ENCODE data around the gene FCHSD2. TPM values are rescaled to one million over a fixed set of nuclear protein-coding genes. Genes with fewer than 3 reads are reported as not detected.

FCHSD2 gene
- total and polyA plus RNA-seq, 2 experiments from 2014 or later, result 9.1 to 19.8 TPM

DNA sequence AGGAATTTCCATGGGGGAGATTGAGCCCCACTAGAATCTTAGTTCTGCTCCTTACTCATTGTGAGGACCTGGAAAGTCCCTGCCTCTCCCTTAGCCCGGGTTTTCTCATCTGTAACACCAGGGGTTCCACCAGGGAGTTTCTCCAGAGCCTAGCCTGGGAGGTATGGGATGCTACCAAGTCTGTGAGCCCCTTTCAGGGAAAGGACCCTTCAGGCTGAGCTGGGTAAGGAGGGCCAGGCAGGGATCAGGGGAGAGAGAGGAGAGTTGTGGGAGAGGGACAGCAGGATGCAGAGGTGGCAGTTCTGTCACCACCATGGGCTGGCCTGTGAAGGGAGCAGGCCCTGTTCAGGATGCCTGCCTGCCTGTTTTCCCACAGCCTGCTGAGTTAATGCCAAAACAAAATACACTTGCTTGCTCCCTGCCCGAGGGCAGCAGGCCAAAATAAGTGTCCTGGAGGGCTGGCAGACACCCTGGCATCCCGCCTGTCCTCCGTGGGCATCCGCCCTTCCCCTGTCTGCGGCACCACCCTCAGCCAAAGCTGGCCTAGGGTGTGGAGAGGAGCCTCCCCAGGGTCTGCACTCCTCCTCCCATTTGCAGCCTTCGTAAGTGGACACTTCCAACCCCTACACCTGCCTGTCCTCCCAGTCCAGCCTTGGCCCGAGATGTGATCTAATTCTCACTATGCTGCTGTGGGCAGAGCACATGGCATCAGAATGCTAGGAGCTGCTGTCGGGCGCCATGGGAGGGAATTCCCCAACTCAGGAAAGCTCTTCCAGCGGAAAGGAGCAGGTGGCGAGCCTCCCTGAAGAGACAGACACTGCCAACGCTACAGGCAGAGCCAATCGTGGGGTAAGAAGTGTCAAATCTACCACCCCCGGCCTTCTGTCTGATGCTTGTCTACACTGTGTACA is 5.9 kb upstream of the FCHSD2 start:
- no peak for DNase-seq
- H4K20me1 ChIP-seq (ENCODE audit: insufficient read depth), result no peaks in the 10 kb centered on the region
- H3K9ac ChIP-seq, result no peak overlapping the region
- no peak overlapping the region for H3K27ac ChIP-seq
- no peak overlapping the region for H3K4me3 ChIP-seq
- in situ Hi-C loops (cut with MboI), result no loop called here
- no peaks in the 10 kb centered on the region for H3K9me2 ChIP-seq (ENCODE audit: insufficient read depth)
- H3K9me3 ChIP-seq (ENCODE audit: low read depth), result no peaks in the 10 kb centered on the region
- H3K4me1 ChIP-seq (ENCODE audit: insufficient read depth), result no peaks in the 10 kb centered on the region
- H3K27me3 ChIP-seq (replicated peaks; ENCODE audit: insufficient read depth), result no peaks in the 10 kb centered on the region
- TF ChIP-seq EZH2phosphoT487 (IDR thresholded peaks at IDR 0.05; ENCODE audit: insufficient read depth, low read depth) (no peak), EZH2 (IDR thresholded peaks at IDR 0.05; ENCODE audit: insufficient read depth, poor library complexity, severe bottlenecking) (no peak)
- H3K4me2 ChIP-seq (ENCODE audit: unreplicated experiment), result no peak overlapping the region
- 69 to 78% methylated on average over 15 of the region's 15 CpGs for WGBS, 2 experiments (ENCODE audit: low coverage in 1 of 2, low lambda C conversion rate in 2 of 2, missing lambda C conversion rate in 2 of 2)
- H3F3A ChIP-seq (ENCODE audit: insufficient read depth), result 0 out of 2 replicates have a peak, but pooled peaks cover 4% of the 10 kb centered on the region
- H2AFZ ChIP-seq, result no peak overlapping the region
- no peaks in the 10 kb centered on the region for H3K36me3 ChIP-seq (ENCODE audit: low read depth)
- H3K79me2 ChIP-seq (ENCODE audit: insufficient read depth), result no peaks in the 10 kb centered on the region

DNA sequence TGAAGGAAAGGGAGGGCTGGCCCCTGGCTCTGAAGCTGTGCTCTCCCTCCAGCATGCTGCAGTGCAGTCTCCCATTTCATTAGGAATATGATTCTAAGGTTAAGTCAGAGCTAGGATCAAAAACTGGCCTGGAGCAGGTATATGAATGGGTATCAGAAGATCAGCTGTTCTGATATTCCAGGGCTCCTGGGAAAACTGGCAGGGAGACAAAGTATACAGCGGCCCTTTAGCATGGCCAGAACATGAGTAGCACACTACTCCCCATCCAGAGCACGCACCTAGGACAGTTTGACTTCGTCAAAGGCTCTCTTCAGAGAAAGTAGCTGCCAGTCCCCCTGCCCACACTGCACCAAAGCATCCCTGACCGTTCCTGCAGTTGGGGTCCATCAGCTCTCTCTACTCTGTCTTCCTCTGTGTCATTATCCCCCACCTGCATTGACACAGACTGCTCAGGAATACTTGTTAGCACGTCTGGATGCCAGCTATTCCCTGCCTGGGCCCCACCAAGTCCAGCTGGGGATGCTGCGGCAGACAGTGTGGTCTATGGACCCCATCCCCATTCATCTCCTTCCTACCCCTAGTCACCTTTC is 4.0 kb upstream of the FCHSD2 start:
- no peak overlapping the region for H3K4me2 ChIP-seq (ENCODE audit: unreplicated experiment)
- no peaks in the 10 kb centered on the region for H3K9me3 ChIP-seq (ENCODE audit: low read depth)
- H3K9ac ChIP-seq, result no peak overlapping the region
- H2AFZ ChIP-seq, result no peak overlapping the region
- H4K20me1 ChIP-seq (ENCODE audit: insufficient read depth), result no peaks in the 10 kb centered on the region
- in situ Hi-C loops (cut with MboI), result no loop called here
- no peaks in the 10 kb centered on the region for H3K27me3 ChIP-seq (replicated peaks; ENCODE audit: insufficient read depth)
- no peak for DNase-seq
- H3K4me3 ChIP-seq, result no peak overlapping the region
- H3K9me2 ChIP-seq (ENCODE audit: insufficient read depth), result no peaks in the 10 kb centered on the region
- H3K36me3 ChIP-seq (ENCODE audit: low read depth), result no peaks in the 10 kb centered on the region
- H3K27ac ChIP-seq, result no peak overlapping the region
- peaks cover 5% of the 10 kb centered on the region for H3K79me2 ChIP-seq (ENCODE audit: insufficient read depth)
- H3F3A ChIP-seq (ENCODE audit: insufficient read depth), result 0 out of 2 replicates have a peak, but pooled peaks cover 6% of the 10 kb centered on the region
- WGBS, 2 experiments (ENCODE audit: low coverage in 1 of 2, low lambda C conversion rate in 2 of 2, missing lambda C conversion rate in 2 of 2), result 73 to 84% methylated on average over 6 of the region's 6 CpGs
- TF ChIP-seq EZH2 (IDR thresholded peaks at IDR 0.05; ENCODE audit: insufficient read depth, poor library complexity, severe bottlenecking), result no peak
- no peaks in the 10 kb centered on the region for H3K4me1 ChIP-seq (ENCODE audit: insufficient read depth)

DNA sequence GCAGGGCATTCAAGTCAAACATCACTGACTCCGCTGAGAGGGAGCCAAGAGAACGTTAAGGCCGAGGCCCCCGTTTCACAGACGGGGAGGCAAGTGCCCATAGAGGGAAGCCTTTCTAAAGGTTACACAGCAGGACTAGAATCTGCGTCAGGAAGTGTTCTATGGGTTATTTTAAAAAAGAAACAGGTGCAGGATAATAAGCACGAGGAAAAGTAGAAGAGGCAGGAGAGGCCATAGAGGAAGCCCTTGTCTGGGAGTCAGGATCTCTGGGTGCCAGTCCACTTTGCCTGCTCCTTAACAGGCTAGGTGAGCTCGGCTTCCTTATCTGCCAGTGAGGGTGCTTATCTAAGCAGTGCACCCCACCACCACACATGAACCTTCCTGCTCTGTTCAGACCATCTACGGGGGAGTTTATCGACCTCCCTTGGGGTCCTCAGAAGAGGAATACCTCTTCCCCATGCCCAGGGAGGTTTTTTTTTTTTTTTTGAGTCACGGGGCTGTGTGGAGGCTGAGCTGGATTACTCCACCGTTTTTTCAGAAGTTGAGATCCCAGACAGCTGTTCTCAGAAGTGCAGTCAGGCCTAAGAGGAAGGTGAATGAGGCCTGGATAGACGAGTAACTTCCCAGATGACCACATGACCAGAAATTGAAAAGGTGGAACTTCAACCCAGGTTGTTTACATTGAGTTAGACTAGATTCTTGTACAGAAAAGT is 1.2 kb upstream of the FCHSD2 start:
- Histone ChIP-seq H3K9me2 (ENCODE audit: insufficient read depth) (no peaks in the 10 kb centered on the region), H4K20me1 (ENCODE audit: insufficient read depth) (no peaks in the 10 kb centered on the region), H3K27me3 (replicated peaks; ENCODE audit: insufficient read depth) (no peaks in the 10 kb centered on the region), H2AFZ (peak overlapping the region; percentile 84), H3K4me2 (ENCODE audit: unreplicated experiment) (peak overlapping the region; percentile 94), H3K36me3 (ENCODE audit: low read depth) (no peaks in the 10 kb centered on the region), H3K4me1 (ENCODE audit: insufficient read depth) (peaks cover 14% of the 10 kb centered on the region), H3K4me3 (peak overlapping the region; percentile 93), H3K9me3 (ENCODE audit: low read depth) (no peaks in the 10 kb centered on the region), H3F3A (ENCODE audit: insufficient read depth) (peaks cover 24% of the 10 kb centered on the region; the same call in 1 of the 2 replicates), H3K27ac (no peak overlapping the region; the same call in 1 of the 2 replicates), H3K9ac (peak overlapping the region; percentile 86; the same call in 1 of the 2 replicates), H3K79me2 (ENCODE audit: insufficient read depth) (peaks cover 33% of the 10 kb centered on the region)
- peak; percentile 22 for DNase-seq
- WGBS, 2 experiments (ENCODE audit: low coverage in 1 of 2, low lambda C conversion rate in 2 of 2, missing lambda C conversion rate in 2 of 2), result 30 to 32% methylated on average over 13 of the region's 13 CpGs
- in situ Hi-C loops (cut with MboI), result no loop called here
- TF ChIP-seq EZH2 (IDR thresholded peaks at IDR 0.05; ENCODE audit: insufficient read depth, poor library complexity, severe bottlenecking), result no peak
- no peak for TF ChIP-seq EZH2phosphoT487 (IDR thresholded peaks at IDR 0.05; ENCODE audit: insufficient read depth, low read depth)

Data from GM23248 (cell line).